OCI-LY1 (cell line): Measurements from ENCODE around the gene CILP.

ENCODE experiments used
- H2AFZ ChIP-seq: fragments of 200-600 bp; sonication (generic), shearing (Covaris generic); 2 replicates; pipeline ENCODE4 v1.6.0; 2014; ENCODE audit warnings: antibody characterized with exemption, mild to moderate bottlenecking, low read length
- H3F3A ChIP-seq: fragments of 200-600 bp; sonication (generic), shearing (Covaris generic); 2 replicates; pipeline ENCODE4 v1.6.0; 2014; ENCODE audit warnings: mild to moderate bottlenecking, antibody characterized with exemption, low read length, moderate library complexity; ENCODE audit not compliant: insufficient read depth
- H3K27ac ChIP-seq: fragments of 200-600 bp; sonication (generic); 2 replicates; pipeline ENCODE4 v1.5.1; 2014; ENCODE audit warnings: low read length, mixed run types, mild to moderate bottlenecking, low read depth; ENCODE audit not compliant: poor library complexity, severe bottlenecking
- H3K27me3 ChIP-seq: fragments of 200-600 bp; sonication (generic); 2 replicates; pipeline ENCODE4 v1.6.0; 2014; ENCODE audit warnings: antibody characterized with exemption, mild to moderate bottlenecking, low read length, moderate library complexity; ENCODE audit not compliant: insufficient read depth
- H3K36me3 ChIP-seq: fragments of 200-600 bp; sonication (generic); 2 replicates; pipeline ENCODE4 v1.6.1; 2014; ENCODE audit warnings: mild to moderate bottlenecking, antibody characterized with exemption, low read length, moderate library complexity, mixed read lengths; ENCODE audit not compliant: insufficient read depth
- H3K4me1 ChIP-seq: fragments of 200-600 bp; sonication (generic); 2 replicates; pipeline ENCODE4 v1.5.1; 2014; ENCODE audit warnings: mild to moderate bottlenecking, low read length, moderate library complexity; ENCODE audit not compliant: insufficient read depth, severe bottlenecking
- H3K4me2 ChIP-seq: fragments of 200-600 bp; sonication (generic), shearing (Covaris generic); 2 replicates; pipeline ENCODE4 v1.6.1; 2014; ENCODE audit warnings: low read length
- H3K4me3 ChIP-seq: fragments of 200-600 bp; sonication (generic); 2 replicates; pipeline ENCODE4 v1.5.1; 2014; ENCODE audit warnings: low read length, low read depth, mild to moderate bottlenecking, mixed read lengths; ENCODE audit not compliant: poor library complexity, severe bottlenecking
- H3K79me2 ChIP-seq: fragments of 200-600 bp; shearing (Covaris generic); 2 replicates; pipeline ENCODE4 v1.6.1; 2016; ENCODE audit warnings: mixed run types, low read length, mixed read lengths; ENCODE audit not compliant: insufficient read depth
- H3K9ac ChIP-seq: fragments of 200-600 bp; sonication (generic), shearing (Covaris generic); 2 replicates; pipeline ENCODE4 v1.6.1; 2014; ENCODE audit warnings: mild to moderate bottlenecking, low read length, mixed read lengths
- H3K9me2 ChIP-seq: fragments of 200-600 bp; sonication (generic), shearing (Covaris generic); 2 replicates; pipeline ENCODE4 v1.6.1; 2014; ENCODE audit warnings: low read depth, mild to moderate bottlenecking, low read length, mixed read lengths
- H3K9me3 ChIP-seq: fragments of 200-600 bp; shearing (Covaris generic); 2 replicates; pipeline ENCODE4 v1.6.1; 2014; ENCODE audit warnings: low read length, mixed read lengths
- H4K20me1 ChIP-seq: fragments of 200-600 bp; sonication (generic), shearing (Covaris generic); 2 replicates; pipeline ENCODE4 v1.6.0; 2016; ENCODE audit warnings: mild to moderate bottlenecking, low read length; ENCODE audit not compliant: insufficient read depth
- CTCF ChIP-seq: fragments of 200-600 bp; sonication (generic), shearing (Covaris generic); IDR thresholded peaks from 2 replicates; pipeline ENCODE4 v1.5.1; 2017; ENCODE audit warnings: mild to moderate bottlenecking, antibody characterized with exemption, low read length, moderate library complexity, mixed read lengths
- EZH2 ChIP-seq: fragments of 200-600 bp; sonication (generic), shearing (Covaris generic); IDR thresholded peaks from 2 replicates; pipeline ENCODE4 v1.8.0; 2017; ENCODE audit warnings: borderline replicate concordance, mixed run types, mild to moderate bottlenecking, antibody characterized with exemption, low read length, moderate library complexity, mixed read lengths

CILP gene

GRCh38 chr15:65258375-65259262, 47.3 kb upstream of the CILP start:
- H3K9me2 ChIP-seq, result no peaks in the 10 kb centered on the region
- H3K27ac ChIP-seq, result no peak overlapping the region
- no peaks in the 10 kb centered on the region for H3K4me1 ChIP-seq
- H3K4me2 ChIP-seq, result no peak overlapping the region
- TF ChIP-seq EZH2 (no peak), CTCF (no peak)
- no peaks in the 10 kb centered on the region for H3K9me3 ChIP-seq
- H3F3A ChIP-seq, result no peaks in the 10 kb centered on the region
- no peaks in the 10 kb centered on the region for H3K27me3 ChIP-seq
- no peak overlapping the region for H3K4me3 ChIP-seq
- no peaks in the 10 kb centered on the region for H3K79me2 ChIP-seq
- H3K36me3 ChIP-seq, result peaks cover 39% of the 10 kb centered on the region
- no peaks in the 10 kb centered on the region for H4K20me1 ChIP-seq
- H3K9ac ChIP-seq, result no peak overlapping the region
- no peak overlapping the region for H2AFZ ChIP-seq

GRCh38 chr15:65255486-65256140, 44.3 kb upstream of the CILP start:
- Histone ChIP-seq H2AFZ (no peak overlapping the region), H3K4me1 (no peaks in the 10 kb centered on the region), H3K9me2 (no peaks in the 10 kb centered on the region), H3F3A (no peaks in the 10 kb centered on the region), H3K4me2 (no peak overlapping the region), H3K9ac (no peak overlapping the region), H3K4me3 (no peak overlapping the region), H3K27ac (no peak overlapping the region), H3K9me3 (no peaks in the 10 kb centered on the region), H3K79me2 (no peaks in the 10 kb centered on the region), H3K27me3 (no peaks in the 10 kb centered on the region), H3K36me3 (peaks cover 29% of the 10 kb centered on the region), H4K20me1 (no peaks in the 10 kb centered on the region)
- TF ChIP-seq EZH2, result no peak
- no peak for TF ChIP-seq CTCF

DNA sequence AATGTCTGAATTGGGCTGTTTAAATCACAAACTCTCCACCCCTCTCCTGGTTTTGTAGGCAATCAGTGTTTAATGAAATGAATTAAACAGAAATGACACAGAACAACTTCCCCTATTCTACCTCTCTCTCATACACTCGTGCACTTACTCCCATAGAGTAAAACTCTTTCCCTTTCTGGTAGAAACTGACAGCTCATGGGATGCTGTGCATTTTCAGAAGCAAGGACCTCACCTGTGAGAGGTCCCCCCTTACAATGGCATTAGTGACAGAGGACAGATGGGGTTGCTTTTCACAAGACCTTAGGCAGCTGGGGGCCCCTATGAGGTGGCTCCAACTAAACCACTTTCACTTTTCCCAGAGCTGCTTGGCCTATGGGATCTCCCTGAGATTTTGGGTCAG, 43.5 kb upstream of the CILP start:
- no peaks in the 10 kb centered on the region for H3K9me2 ChIP-seq
- no peaks in the 10 kb centered on the region for H3F3A ChIP-seq
- peaks cover 21% of the 10 kb centered on the region for H3K36me3 ChIP-seq
- H3K4me3 ChIP-seq, result no peak overlapping the region
- H3K9me3 ChIP-seq, result no peaks in the 10 kb centered on the region
- no peaks in the 10 kb centered on the region for H3K27me3 ChIP-seq
- H3K9ac ChIP-seq, result no peak overlapping the region
- TF ChIP-seq CTCF (no peak), EZH2 (no peak)
- no peaks in the 10 kb centered on the region for H3K4me1 ChIP-seq
- no peak overlapping the region for H3K4me2 ChIP-seq
- H3K27ac ChIP-seq, result no peak overlapping the region
- no peak overlapping the region for H2AFZ ChIP-seq
- H3K79me2 ChIP-seq, result no peaks in the 10 kb centered on the region
- H4K20me1 ChIP-seq, result no peaks in the 10 kb centered on the region
